Effector CD4-positive, alpha-beta T cell (primary cell): Measurements from ENCODE around the gene FARSB.

ENCODE experiments used
- DNase-seq: peaks from one replicate; pipeline ENCODE4 v3.0.0-alpha.2; 2020

Gene FARSB

DNA sequence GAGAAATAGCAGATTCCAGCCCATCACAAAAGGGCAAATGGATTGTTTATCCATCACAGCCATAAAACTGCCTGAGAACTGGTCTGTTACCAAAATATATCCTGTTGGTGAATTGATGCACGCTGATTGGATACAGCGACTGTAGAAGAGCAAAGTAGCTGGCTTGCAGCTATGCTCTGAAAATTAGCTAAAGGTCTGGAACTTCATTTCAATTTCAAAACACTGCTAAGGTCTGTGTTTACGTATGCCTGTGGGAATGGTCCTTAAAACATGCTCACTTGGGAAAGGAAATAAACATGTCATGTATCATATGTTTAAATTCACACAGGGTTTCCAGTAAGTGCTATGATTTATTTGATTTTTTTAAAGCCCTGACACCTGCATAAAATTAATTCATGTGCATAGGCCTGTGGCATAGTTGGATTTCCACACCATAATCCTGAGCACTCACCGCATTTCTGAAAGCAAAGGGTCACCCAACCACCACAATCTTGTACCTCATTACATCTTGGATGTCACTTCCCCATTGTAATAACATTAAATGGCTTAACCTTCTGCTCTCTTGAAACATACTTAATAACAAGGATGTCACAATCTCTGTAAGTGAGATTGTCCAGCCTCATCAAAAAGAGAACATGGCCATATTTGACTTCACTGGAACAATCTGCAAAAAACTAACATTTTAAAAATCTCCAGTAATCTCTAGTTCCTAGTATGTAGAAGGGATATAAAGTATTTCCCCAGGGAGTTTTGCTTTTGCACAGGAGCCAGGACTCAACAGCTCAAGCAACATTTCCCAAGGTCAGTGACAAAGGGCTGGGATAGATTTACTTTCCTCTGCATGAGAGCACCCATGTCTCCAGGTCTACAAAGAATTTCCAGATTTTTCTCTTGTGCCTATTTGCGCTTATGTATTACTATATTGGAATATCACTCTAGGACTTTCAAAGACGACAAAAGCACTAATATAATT lies 109.8 kb downstream of the FARSB start:
- no peak for DNase-seq

DNA sequence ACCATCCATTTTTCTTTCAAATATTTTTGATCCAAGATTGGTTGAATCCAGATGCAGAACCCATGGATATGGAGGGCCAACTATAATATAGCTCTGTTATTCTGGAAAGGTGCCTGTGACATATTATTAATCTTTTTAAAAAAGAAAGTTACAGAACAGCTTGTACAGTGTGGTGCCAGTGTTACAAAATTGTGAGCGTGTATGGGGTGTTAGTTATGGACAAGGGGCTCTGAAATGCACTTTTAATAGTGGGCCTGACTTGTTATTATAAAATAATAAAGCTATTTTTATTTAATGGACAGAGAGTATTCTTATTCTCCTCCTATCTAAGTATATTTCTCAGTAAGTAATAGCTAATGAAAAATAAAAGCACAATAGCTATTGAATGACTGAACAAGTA lies 111.2 kb downstream of the FARSB start:
- no peak for DNase-seq

- no peak for DNase-seq
Observed at GRCh38 chr2:222538535-222538934, 117.4 kb downstream of the FARSB start.

DNA sequence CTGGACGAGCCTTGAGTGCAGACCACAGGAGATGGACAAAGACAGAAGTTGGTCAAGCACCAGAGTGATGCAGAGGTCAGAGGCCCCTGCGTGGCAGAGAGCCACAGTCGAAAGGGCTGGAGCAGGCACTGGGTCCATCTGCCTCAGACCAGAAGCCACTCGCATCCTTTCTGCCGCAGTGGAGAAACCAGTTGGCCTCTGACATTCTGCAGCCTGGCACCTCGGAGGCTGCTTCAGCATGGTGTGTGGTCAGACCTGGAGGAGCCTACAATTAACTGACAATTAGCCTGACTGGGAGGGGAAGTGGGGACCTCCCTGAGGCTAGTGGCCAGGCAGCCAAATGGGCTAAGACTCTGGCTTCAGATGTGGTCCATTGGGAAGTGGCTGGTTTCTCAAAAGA lies 120.4 kb downstream of the FARSB start:
- DNase-seq: no peak

DNA sequence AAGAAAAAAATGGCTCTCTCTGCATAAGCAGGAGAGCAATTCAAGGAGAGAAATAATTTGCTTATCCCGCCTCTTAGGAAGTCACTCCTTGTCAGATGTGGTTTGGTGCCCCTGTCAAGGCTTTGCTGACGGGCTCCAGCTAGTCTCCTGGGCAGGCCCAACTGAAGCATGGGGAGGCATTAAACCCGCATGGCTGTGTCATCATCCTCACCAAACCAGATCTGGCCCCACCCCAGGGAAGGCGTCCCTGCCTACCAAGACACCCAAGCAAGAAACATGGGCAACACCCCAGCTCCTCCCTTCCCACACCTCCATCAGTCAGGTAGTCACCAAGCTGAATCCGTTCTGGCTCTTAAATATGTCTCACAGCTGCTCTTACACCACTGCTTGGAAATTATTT lies 123.6 kb downstream of the FARSB start:
- DNase-seq: no peak

- no peak for DNase-seq
Observed at GRCh38 chr2:222526480-222527277, 129.2 kb downstream of the FARSB start.

GRCh38 chr2:222525811-222526210 lies 130.1 kb downstream of the FARSB start:
- DNase-seq: no peak

DNA sequence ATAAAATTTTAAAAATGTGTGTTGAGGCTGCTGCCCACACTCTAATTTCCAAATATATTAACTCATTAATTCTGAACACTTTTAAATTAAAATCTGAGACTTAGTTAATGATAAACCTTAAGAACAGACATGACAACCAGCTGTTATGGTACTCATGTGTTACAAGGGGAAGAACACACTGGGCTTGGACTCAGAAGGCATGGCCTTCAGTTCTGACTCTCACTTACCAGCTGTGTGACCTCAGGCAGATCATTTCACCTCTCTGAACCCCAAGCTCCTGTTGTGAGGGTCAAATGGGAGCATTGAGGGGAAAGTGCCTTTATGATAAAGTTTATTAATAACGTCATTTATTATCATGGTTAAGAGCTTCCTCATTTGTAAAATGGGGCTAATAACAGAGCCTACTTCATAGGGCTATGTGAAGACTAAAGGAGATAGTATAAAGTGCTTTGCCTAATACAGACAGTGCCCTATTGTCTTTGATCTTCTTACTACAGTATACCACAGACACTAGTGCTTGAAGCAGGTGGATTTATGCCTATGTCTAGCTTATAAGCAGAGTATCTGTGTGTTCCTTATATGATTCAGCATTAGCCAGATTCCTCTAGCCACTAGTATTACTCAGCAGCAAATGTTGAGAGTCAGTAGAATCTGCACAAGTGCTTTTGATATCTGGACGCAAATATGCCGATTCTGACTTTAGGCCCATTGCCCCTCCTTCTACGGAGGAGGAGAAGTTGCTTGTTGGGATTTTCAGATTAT lies 131.9 kb downstream of the FARSB start:
- no peak for DNase-seq

- DNase-seq: no peak
Observed at GRCh38 chr2:222522082-222522481, 133.8 kb downstream of the FARSB start.

DNA sequence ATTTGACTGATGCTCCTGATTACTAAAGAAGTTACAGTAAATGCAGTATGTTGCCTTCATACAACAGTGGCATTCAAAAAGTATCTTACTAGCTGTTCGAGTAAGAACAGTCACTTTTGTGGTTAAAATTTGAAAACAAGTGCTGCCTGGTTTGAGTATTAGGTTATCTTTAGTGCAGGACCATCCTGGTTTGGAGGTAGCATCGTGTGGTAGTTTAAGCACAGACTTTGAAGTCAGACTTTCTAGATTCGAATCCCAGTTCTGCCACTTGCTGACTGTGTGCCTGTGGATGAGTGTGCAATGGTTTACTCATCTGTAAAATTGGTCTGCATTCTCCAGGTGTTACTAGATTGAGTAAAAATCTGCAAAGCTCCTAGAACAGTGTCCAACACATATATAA lies 134.8 kb downstream of the FARSB start:
- DNase-seq: no peak
